GM18507 (cell line): ENCODE measurements around the gene KIAA0232.
"Not testable (repeated sequence)": the region's sequence is repeated elsewhere in the genome, so short reads cannot be mapped to it uniquely, and the experiment has no call there.

Source experiments
- DNase-seq: peaks from one replicate; pipeline ENCODE4 v3.0.0; 2011; ENCODE audit warnings: low read depth; ENCODE audit not compliant: insufficient read length; ENCODE audit errors: extremely low spot score
- FAIRE-seq: peaks from 2 replicates; lab custom pipeline; 2011; peaks lifted over from hg19 to GRCh38; lab: Jason Lieb, UNC

Gene KIAA0232

DNA sequence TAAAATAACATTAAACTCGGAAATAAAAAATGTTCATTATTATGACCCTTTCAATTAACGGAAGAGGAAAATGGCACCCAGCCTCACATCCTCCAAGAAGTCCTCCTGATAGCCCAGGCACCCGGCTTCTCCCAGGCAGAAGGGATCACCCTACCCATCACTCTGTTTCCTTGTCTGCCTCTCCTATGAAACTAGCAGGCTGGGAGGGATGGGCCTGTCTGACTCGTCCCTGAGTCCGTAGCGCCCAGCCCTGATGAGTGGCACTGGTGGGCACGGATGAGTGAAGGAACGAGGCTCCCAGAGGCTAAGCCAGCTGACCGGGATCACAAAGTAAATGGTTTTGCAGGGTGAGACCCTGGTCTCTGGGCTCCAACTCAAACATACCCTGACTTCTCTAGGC is 28.6 kb upstream of the KIAA0232 start:
- no peak for FAIRE-seq
- DNase-seq, result no peak

DNA sequence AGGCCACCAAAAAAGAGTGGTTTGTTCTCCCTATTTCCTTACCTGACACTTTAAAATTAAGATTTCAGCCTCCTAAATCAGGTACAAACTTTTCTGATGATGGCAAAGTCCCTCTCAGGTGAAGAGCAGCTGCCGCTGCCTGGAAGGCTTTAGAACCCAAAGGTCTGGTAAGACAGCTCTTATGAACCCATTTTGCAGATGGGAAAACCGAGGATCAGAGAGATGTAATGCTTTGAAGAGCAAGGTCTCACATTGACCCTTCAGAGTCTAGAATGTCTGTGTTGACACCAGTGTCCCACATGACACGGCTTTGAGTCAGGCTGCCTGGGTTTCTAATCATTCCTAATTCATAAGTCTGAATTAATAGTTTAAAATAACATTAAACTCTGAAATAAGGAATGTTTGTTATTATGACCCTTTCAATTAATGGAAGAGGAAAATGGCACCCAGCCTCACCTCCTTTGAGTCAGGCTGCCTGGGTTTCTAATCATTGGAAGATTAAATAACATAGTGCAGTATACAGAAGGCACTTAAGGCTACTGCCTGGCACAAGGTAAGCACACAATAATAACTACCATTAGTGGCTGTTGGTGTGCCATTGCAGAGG is 27.9 kb upstream of the KIAA0232 start:
- DNase-seq (no peak), FAIRE-seq (no peak)

DNA sequence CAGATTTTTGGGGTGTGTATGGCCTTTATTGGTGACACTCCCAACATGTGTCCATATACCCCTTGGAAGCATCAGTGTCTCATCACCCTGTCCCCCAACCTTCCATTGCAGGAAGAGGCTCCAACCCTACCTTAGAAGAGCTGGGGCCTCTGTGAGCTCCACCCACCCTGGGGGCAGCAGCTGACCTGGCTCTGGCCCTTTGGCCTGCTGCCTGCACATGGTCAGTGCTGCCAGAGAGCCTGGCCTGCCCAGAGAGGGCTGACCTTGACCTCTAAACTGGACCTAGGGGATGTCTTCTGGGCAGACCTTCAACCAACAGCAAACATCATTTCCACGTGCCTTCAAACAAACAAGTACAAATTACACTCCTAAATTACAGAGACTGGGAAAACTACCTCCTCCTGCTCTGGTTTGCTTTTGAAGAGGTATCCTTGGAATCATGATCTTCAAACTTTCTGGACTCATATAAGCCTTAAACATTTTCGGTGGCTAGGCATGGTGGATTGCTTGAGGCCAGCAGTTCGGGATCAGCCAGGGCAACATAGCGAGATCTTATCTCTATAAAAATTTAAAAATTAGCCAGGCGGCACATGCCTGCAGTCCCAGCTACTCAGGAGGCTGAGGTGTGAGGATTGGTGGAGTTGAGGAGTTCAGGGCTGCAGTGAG is 27.3 kb upstream of the KIAA0232 start:
- no peak for FAIRE-seq
- no peak for DNase-seq

DNA sequence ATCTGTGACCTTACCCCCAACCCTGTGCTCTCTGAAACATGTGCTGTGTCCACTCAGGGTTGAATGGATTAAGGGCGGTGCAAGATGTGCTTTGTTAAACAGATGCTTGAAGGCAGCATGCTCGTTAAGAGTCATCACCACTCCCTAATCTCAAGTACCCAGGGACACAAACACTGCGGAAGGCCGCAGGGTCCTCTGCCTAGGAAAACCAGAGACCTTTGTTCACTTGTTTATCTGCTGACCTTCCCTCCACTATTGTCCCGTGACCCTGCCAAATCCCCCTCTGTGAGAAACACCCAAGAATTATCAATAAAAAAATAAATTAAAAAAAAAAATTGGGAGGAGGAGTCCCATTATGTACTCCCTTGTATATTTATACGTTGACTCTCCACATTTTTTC is 26.2 kb upstream of the KIAA0232 start:
- DNase-seq, FAIRE-seq: not testable (repeated sequence)

DNA sequence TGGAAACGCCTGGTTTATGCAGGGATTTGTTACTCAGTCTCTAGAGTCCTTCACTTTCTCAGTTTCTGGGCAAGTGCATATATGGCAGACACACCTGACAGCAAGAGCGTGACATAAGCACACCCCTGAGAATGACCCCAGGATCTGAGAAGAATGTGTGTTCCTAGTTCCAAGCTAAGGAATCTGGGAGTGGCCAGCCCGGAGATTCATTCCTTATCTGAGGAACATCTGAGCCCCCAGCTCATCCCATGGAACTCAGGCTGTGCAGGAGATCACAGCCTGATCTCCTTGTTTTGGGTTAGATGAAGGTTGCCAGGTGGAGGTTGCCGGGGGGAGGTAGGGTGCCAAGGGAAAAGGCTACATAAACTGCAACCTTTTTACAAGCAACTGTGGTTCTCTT is 23.8 kb upstream of the KIAA0232 start:
- DNase-seq, result no peak
- no peak for FAIRE-seq

DNA sequence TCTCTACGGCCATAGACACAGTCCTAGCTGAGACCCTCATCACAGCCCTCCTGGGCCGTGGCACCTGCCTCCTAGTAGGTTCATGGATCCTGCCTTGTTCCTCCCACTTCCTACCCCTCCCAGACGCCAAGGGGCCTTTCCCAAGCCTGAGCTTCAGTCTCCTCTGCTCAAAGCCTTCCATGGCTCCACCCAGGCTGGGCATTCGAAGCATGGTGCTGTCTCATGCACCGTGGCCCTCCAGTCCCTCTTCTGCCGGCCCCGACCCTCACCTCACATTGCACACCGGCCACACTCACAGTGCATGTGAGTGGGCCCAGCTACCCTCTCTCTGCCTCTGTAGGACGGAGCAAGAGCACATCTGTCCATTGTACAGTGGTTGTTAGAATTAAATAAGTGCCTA is 21.7 kb upstream of the KIAA0232 start:
- no peak for DNase-seq
- no peak for FAIRE-seq

DNA sequence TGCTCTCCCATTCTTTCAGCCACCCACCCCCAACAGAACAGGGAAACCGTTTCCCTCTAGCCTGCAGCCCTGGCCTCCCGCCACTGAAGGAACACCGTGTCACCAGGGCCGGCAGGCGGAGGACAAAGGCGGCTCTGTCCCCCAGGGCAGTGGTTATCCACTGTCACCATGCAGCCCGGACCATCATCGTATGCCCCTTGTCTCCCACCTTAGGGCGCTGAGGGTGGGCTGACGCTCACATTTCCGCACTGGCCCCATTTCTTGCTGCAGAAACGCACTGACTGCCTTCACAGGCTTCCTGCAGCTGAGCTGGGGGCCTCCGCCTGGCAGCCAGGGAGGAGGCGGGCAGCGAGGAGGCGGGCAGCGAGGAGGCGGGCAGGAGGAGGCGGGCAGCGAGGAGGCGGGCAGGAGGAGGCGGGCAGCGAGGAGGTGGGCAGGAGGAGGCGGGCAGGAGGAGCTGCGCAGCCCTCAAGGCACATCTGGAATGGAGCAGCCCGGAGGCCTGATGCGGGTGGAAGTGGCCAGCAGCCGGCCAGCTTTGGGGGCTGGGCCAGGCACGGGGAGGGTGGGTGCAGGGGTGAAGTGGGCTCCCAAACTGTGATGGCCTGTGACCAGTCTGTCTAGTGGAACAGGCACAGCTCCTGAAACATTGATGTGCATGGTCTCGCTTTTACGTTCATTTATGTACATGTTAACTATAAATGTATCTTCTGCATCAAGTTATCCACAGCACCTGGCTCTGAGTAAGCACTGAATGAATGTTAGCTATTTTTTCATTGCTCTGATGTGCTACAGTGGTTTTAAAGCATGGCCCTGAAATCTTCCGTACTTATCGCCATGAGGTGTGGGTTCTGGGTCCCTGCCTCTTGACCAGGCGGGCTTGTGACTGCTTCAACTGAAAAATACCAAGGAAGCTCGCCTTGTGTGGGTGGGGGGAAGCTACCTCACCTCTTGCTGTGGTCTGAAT is 20.6 kb upstream of the KIAA0232 start:
- FAIRE-seq (no peak), DNase-seq (no peak)

DNA sequence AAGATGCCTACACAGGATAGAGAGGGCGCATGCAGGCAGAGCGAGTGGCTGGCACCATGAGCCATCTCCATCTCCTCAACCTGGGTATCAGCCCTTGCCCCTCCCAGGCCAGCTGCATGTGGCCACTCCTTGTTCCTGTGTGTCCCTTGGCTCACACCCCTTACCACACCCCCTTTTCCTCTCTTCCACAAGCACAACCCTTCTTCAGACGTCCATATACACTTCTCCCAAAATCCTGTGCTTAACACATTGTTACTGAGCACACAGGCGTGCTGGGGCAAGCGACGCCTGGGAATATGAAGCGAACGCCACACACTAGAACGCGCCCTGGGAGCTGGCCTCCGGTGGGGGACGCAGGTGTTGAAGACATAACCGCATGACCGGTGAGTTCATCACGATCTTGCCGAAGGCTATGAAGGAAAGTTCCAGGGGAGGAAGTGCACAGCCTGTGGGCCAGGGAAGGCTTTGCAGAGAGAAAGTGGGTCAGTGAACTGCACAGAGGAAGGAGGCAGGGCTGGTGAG is 19.1 kb upstream of the KIAA0232 start:
- DNase-seq, result no peak
- FAIRE-seq, result no peak

DNA sequence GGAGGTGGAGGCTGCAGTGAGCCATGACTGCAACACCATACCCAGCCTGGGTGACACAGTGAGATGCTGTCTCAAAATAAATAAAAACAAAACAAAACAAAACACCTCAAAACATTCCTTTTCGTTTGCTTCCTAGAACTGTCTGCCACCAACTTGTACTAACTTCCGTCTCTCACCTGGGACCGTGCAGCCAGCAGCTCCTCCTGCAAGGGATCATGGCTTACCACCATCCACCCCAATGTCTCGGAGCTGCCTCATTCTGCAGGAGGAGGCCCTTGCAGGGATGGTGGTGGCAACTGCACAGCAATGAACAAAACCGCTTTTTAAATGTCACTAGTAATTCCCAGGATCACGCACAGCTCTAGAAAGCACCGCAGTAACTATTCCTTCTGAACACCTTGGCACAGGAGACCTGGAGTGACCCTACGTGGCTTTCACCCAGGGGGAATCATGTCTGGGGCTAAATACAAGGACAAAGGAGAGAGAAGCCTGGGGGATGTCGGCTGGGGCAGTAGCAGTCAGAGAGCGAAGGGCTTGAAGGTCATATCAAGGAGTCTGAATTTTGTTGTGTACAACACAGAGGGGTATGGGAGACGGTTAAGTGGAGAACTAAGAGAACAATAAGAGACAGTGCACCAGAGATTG is 17.4 kb upstream of the KIAA0232 start:
- DNase-seq (no peak), FAIRE-seq (no peak)

DNA sequence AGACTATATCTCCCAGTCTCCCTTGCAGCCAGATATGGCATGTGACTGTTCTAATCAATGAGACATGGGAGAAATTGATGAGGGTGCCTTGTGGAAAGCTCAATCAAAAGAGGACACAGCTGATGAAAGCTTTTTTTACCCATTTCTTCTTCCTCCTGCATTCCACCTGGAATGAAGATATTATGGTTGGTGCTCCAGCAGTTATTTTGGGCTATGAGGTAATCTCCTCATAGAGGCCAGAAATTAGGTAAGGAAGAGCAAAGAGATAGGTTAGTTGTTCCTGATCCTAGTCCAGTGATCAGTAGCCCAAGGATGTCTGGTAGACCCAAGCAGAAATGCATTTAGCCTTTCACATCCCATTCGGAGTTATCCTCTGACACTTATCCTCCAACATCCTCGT is 16.8 kb upstream of the KIAA0232 start:
- DNase-seq (no peak), FAIRE-seq (no peak)

DNA sequence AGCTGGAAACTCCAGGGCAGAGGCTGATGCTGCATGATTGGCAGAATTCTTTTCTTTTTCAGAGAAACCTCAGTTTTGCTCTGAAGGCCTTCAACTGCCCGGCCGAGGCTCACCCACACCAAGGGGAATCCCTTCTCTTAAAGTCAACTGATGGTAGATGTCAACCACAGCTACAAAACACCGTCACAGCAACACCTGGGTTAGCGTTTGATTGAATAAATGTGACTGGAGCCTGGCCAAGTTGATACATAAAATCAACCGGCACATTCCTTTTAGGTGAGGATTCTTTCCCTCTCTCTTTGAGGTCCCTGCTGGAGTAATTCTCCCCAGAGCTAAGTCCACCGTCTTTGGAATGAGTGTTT is 15.2 kb upstream of the KIAA0232 start:
- DNase-seq, result no peak

DNA sequence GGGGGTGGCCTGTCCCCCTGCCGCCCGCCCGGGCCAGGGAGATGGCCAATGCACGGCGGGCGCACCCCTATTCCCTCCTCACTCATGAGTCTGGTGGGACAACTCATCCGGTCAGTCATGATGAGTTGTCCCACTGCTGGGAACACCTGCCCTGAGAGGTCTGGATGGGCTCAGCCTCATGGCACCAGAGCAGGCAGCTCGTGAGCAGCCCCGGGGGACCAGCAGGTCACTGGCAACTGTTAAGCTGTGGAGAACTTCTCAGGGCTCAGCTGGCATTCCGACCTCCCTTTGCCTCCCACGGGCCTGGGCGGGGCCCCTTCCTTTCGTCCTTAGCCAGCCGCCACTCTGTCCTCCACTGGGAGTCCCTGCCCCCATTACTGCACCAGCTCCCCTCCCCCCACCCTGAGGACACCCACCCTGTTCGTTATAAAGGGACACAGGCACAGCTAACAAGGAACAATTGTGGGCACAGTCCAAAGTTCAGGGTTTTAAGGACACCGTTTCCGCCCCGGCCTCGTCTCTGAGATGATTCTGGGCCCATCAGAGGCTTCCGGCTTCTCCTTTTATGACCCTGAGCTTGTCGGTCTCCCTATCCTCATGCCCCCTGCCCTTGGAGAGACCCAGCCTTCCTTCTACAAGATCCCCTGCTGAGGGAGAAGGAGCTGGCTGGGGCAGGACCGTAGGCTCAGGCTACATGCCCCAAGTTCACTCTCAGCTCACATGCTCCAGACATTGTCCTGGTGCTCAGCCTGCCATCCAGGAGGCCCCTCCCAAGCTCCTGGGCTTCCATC is 14.6 kb upstream of the KIAA0232 start:
- FAIRE-seq, result no peak

More for the DNA sequence above, 15.2 kb upstream of the KIAA0232 start:
- FAIRE-seq, result no peak

DNA sequence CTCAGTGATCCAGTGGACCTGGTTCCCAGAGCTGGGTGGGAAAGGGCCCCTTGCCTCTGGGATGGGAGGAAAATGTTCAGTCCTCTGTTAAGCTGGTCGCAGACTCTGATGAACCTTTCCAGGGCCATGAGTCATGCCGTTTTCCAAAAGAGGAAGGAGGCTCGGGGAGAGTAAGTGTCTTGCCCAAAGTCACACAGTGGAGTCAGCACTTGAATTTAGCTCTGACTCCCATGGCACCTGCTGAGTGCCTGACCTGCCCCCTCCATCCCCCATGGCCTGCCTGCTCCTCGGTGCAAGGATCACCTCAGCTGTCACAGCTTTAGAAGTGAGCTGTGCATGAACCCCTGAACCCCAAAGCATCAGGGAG is 14.0 kb upstream of the KIAA0232 start:
- FAIRE-seq, result no peak
- no peak for DNase-seq

More for the DNA sequence above, 14.6 kb upstream of the KIAA0232 start:
- no peak for DNase-seq

DNA sequence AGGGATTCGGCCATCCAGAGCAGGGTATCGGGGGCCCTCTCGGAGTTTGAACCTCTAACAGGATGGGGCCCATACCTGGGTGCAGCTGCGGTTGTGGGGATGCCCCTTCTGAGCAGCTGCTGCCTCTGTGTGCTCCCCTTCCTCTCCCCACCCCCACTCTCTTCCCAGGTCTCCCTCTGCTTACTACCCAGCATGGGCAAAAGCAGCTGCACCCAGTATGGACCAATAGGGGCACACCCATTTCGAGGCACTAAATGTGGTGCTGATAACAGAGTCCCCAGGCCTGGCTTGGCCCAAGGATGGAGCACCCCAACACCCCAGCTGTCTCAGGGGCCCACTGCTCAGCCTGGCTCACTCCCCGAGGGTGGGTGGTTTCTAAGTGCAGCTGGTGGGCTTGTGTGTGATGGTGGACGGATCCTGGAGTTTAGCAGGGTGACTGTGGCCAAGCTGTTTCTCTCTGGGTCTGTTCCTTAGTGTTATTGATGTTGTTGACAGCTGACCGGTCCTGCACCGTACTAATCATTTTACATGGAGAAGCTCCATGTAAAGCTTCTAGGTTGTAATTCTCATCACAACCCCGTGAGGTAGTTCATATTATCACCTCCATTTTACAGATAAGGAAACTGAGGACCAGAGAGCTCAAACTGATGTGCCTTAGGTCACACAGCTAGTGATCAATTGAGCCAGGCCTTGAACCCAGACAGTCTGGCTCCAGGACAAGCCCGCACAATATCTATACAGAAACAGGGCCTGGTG is 13.1 kb upstream of the KIAA0232 start:
- FAIRE-seq, result no peak
- DNase-seq, result no peak

DNA sequence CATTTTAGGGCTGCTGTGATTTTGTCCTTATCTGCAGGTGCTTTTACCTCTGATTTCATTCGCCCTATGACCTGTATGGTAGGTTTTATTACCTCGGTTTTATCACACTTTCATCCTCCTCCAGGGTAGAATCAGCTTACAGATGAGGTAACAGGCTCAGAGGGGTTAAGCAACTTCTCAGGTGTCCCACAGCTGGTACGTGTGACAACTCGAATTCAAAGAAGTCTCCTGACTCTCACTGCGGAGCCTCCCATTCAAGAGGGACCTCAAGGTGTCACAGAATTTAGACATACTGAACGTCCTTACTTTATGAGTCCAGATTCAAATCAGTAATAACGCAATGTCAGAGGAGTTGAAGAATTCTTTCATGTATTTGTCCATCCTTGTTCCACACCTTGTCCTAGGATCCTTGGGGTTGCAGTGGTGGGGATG is 12.5 kb upstream of the KIAA0232 start:
- no peak for FAIRE-seq

DNA sequence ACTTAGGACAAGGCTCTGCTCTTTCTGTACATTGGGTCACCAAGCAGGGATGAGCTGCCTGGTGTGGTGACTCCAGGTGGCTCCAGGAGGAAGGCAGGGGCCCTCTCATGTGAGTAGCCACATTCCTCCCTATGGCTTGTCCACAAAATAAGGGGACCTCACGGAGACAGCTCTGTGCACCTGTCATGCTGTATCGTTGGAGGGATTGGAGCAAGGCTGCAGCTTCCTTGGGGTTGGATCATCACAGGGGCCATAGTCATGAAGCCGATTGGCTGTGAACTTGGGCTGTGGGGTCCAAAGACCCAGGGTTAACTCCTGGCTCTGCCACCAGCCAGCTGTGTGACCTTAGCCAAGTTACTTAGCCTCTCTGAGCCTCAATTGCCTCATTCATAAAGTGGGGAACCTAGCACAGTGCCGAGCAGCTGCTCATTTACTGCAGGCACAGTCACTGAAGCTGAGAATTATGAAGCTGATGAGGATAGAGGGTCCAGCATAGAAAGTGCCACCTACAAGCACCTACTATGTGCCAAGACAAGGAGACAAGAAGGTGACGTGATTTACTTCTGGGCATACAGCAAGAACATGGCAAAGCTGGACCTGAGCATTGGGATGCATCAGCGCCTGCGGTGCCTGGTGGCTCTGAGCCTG is 11.8 kb upstream of the KIAA0232 start:
- FAIRE-seq (no peak), DNase-seq (no peak)

More for the DNA sequence above, 12.5 kb upstream of the KIAA0232 start:
- no peak for DNase-seq

DNA sequence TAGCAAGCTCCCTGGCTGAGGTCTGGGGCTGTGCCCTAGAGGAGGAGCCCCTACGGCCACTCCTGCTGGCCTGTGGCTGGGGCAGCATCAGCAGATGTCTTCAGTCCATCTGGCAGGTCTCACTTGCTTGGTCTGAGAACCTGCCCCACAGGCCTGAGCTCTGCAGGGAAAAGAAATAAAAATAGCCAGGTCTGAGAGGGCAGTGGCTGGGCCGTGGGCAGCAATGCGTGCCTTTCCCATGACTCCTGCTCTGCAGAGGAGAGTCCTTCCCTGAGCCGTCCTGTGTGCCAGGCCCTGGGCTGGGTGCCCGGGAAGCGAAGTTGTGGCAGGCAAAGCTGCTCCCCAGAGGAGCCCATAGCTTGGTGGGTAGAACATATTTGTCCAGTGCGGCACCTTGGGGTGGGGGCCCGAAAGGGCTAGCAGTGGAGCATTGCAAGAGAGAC is 11.3 kb upstream of the KIAA0232 start:
- DNase-seq (no peak), FAIRE-seq (no peak)
